ENCODE results near the gene CUBN. TPM values are rescaled to one million over a fixed set of nuclear protein-coding genes. Genes with fewer than 3 reads are reported as not detected.

Gene CUBN
- total RNA-seq, 1 experiment from 2014 or later = 1.3 TPM

GRCh38 chr10:17138460-17139042 lies 8.9 kb upstream of the CUBN start:
- CTCF ChIA-PET = no interaction called here
- Histone ChIP-seq H3K36me3 (ENCODE audit: control insufficient read depth, insufficient read depth, low read length) (no peaks in the 10 kb centered on the region), H3K27ac (ENCODE audit: low read length) (peak overlapping the region; percentile 54), H3K9me3 (ENCODE audit: control insufficient read depth, insufficient read depth, low read depth, low read length) (no peaks in the 10 kb centered on the region; the same call in 1 of the 2 replicates), H3K27me3 (ENCODE audit: control insufficient read depth, insufficient read depth, low read length) (no peaks in the 10 kb centered on the region), H3K4me3 (ENCODE audit: low read depth in 2 of 2, low read length in 2 of 2) (no peak overlapping the region), H3K4me1 (ENCODE audit: control insufficient read depth, insufficient read depth, low read length) (no peaks in the 10 kb centered on the region)
- ATAC-seq = no peak
- TF ChIP-seq CTCF (IDR thresholded peaks at IDR 0.05) (no peak), TCF7L2 (IDR thresholded peaks at IDR 0.05; ENCODE audit: low read depth, low read length) (no peak), REST (IDR thresholded peaks at IDR 0.05; ENCODE audit: insufficient read depth in 1 of 2, low read depth in 2 of 2, low read length in 1 of 2) (no peak), SIN3A (IDR thresholded peaks at IDR 0.05; ENCODE audit: borderline replicate concordance, insufficient read depth, low read depth, low read length) (no peak), POLR2AphosphoS5 (IDR thresholded peaks at IDR 0.05; ENCODE audit: low read depth, low read length) (no peak)
- in situ Hi-C loops (cut with HindIII; ENCODE audit: low pct_unique_long_range_greater_than_20kb, low sequenced_read_pairs) = no loop called here
- no TSS peak for BruUV-seq (replicated peaks)
- DNase-seq (ENCODE audit: low read depth, low spot score) = no peak
- intact Hi-C loops (cut with micrococcal nuclease; ENCODE audit: unreplicated experiment) = no loop called here
- POLR2A ChIA-PET = interaction anchor here (0.7 kb wide), 1 partner anchor 246 kb away, joined by 4 read pairs; no protein-coding TSS in a partner anchor

- TF ChIP-seq REST (IDR thresholded peaks at IDR 0.05; ENCODE audit: insufficient read depth in 1 of 2, low read depth in 2 of 2, low read length in 1 of 2) = no peak
- no peak for TF ChIP-seq POLR2AphosphoS5 (IDR thresholded peaks at IDR 0.05; ENCODE audit: low read depth, low read length)
- TF ChIP-seq SIN3A (IDR thresholded peaks at IDR 0.05; ENCODE audit: borderline replicate concordance, insufficient read depth, low read depth, low read length) = no peak
- TF ChIP-seq TCF7L2 (IDR thresholded peaks at IDR 0.05; ENCODE audit: low read depth, low read length) = no peak
- no peak for TF ChIP-seq CTCF (IDR thresholded peaks at IDR 0.05)
- intact Hi-C loops (cut with micrococcal nuclease; ENCODE audit: unreplicated experiment) (no loop called here), in situ Hi-C loops (cut with HindIII; ENCODE audit: low pct_unique_long_range_greater_than_20kb, low sequenced_read_pairs) (no loop called here)
- Histone ChIP-seq H3K36me3 (ENCODE audit: control insufficient read depth, insufficient read depth, low read length) (no peaks in the 10 kb centered on the region), H3K4me1 (ENCODE audit: control insufficient read depth, insufficient read depth, low read length) (no peaks in the 10 kb centered on the region), H3K9me3 (ENCODE audit: control insufficient read depth, insufficient read depth, low read depth, low read length) (no peaks in the 10 kb centered on the region), H3K4me3 (ENCODE audit: low read depth in 2 of 2, low read length in 2 of 2) (no peak overlapping the region), H3K27me3 (ENCODE audit: control insufficient read depth, insufficient read depth, low read length) (no peaks in the 10 kb centered on the region), H3K27ac (ENCODE audit: low read length) (peak overlapping the region; percentile 18; the same call in 1 of the 2 replicates)
- no peak for DNase-seq (ENCODE audit: low read depth, low spot score)
- no peak for ATAC-seq
- ChIA-PET CTCF (no interaction called here), POLR2A (no interaction called here)
- no TSS peak for BruUV-seq (replicated peaks)
Measured at GRCh38 chr10:17134737-17135260, 5.2 kb upstream of the CUBN start.

Data from Panc1 (cell line).